ENCODE results near the gene TRDN. TPM values are rescaled to one million over a fixed set of nuclear protein-coding genes. Genes with fewer than 3 reads are reported as not detected.

TRDN gene
- total RNA-seq, 1 experiment from 2014 or later, result 39.8 TPM

DNA sequence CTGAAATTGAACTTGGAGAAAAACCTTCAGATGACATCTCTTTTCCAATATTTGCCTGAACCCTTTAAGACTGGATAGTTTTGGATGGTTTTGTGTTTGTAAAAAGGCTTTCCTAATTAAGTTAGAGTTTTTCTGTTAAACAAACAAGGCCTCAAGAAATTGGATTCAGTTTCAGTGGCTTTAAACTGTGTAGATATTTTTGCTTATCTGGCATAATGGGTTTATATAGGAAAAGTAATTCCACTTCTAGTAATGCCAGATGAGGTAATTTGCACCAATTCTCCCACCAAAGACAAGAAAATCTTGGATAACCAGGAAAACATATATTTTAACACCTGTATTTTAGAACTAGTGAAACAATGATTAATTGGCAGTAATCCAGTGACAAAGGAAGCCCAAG lies 12.0 kb upstream of the TRDN start:
- ChIA-PET POLR2A (no interaction called here), CTCF (no interaction called here)
- peaks cover 12% of the 10 kb centered on the region; the same call in 1 of the 2 replicates for H3K36me3 Mint-ChIP-seq
- no peaks in the 10 kb centered on the region for H3K27me3 Mint-ChIP-seq (ENCODE audit: low read depth)
- no peak overlapping the region for H3K27ac Mint-ChIP-seq
- DNase-seq (ENCODE audit: low spot score) (no peak), ATAC-seq (no peak)
- H3K4me3 Mint-ChIP-seq, result no peak overlapping the region
- no peaks in the 10 kb centered on the region for H3K4me1 Mint-ChIP-seq
- H3K9me3 Mint-ChIP-seq, result peaks cover 20% of the 10 kb centered on the region
- TF ChIP-seq, protein P1, sequence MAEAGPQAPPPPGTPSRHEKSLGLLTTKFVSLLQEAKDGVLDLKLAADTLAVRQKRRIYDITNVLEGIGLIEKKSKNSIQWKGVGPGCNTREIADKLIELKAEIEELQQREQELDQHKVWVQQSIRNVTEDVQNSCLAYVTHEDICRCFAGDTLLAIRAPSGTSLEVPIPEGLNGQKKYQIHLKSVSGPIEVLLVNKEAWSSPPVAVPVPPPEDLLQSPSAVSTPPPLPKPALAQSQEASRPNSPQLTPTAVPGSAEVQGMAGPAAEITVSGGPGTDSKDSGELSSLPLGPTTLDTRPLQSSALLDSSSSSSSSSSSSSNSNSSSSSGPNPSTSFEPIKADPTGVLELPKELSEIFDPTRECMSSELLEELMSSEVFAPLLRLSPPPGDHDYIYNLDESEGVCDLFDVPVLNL (CRISPR knock-in tag; IDR thresholded peaks at IDR 0.05; ENCODE audit: borderline replicate concordance, low read depth), result no peak
- TF ChIP-seq ZNF121 (CRISPR knock-in tag; IDR thresholded peaks at IDR 0.05) (no peak), KAT7 (CRISPR knock-in tag; IDR thresholded peaks at IDR 0.05; ENCODE audit: borderline replicate concordance) (no peak), ZMAT4 (CRISPR knock-in tag; IDR thresholded peaks at IDR 0.05) (no peak)

DNA sequence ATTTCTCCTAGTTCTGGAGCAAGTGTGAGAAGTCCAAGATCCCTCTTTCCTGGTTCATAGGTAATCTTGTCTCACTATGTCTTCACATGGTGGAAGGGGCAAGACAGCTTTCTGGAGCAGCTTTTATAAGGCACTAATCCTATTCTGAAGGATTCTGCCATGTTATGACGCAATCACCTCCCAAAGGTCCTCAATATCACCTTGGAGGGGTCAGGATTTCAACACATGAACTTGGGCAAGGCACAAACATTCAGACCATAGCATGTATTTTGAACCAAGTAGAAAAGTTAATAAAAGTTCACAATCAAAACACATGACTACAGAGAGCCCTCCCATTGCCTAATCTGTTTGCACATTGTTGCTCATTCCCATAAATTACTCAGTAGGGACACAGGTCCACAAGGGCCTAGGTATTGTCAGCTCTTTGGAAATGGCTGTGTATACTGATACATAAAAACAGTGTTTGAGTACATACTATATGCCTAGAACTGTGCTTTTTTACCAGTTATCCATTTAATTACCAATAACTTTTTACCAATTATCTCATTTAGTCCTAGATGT lies 11.3 kb upstream of the TRDN start:
- ChIA-PET POLR2A (no interaction called here), CTCF (no interaction called here)
- H3K36me3 Mint-ChIP-seq, result peaks cover 12% of the 10 kb centered on the region; the same call in 1 of the 2 replicates
- DNase-seq (ENCODE audit: low spot score) (no peak), ATAC-seq (no peak)
- no peaks in the 10 kb centered on the region for H3K4me1 Mint-ChIP-seq
- H3K9me3 Mint-ChIP-seq, result peaks cover 20% of the 10 kb centered on the region
- TF ChIP-seq FOXJ3 (CRISPR knock-in tag; IDR thresholded peaks at IDR 0.05; ENCODE audit: borderline replicate concordance), result no peak
- TF ChIP-seq TP53 (CRISPR knock-in tag; IDR thresholded peaks at IDR 0.05), result no peak
- TF ChIP-seq USF1 (CRISPR knock-in tag; IDR thresholded peaks at IDR 0.05), result no peak
- TF ChIP-seq, protein P2, sequence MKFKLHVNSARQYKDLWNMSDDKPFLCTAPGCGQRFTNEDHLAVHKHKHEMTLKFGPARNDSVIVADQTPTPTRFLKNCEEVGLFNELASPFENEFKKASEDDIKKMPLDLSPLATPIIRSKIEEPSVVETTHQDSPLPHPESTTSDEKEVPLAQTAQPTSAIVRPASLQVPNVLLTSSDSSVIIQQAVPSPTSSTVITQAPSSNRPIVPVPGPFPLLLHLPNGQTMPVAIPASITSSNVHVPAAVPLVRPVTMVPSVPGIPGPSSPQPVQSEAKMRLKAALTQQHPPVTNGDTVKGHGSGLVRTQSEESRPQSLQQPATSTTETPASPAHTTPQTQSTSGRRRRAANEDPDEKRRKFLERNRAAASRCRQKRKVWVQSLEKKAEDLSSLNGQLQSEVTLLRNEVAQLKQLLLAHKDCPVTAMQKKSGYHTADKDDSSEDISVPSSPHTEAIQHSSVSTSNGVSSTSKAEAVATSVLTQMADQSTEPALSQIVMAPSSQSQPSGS (CRISPR knock-in tag; IDR thresholded peaks at IDR 0.05; ENCODE audit: borderline replicate concordance, low read depth), result no peak
- no peak for TF ChIP-seq RORB (CRISPR knock-in tag; IDR thresholded peaks at IDR 0.05)
- TF ChIP-seq OVOL2 (CRISPR knock-in tag; IDR thresholded peaks at IDR 0.05; ENCODE audit: borderline replicate concordance), result no peak
- TF ChIP-seq ZNF232 (CRISPR knock-in tag; IDR thresholded peaks at IDR 0.05), result no peak
- no peak for TF ChIP-seq USF2 (CRISPR knock-in tag; IDR thresholded peaks at IDR 0.05)
- TF ChIP-seq, protein P3, sequence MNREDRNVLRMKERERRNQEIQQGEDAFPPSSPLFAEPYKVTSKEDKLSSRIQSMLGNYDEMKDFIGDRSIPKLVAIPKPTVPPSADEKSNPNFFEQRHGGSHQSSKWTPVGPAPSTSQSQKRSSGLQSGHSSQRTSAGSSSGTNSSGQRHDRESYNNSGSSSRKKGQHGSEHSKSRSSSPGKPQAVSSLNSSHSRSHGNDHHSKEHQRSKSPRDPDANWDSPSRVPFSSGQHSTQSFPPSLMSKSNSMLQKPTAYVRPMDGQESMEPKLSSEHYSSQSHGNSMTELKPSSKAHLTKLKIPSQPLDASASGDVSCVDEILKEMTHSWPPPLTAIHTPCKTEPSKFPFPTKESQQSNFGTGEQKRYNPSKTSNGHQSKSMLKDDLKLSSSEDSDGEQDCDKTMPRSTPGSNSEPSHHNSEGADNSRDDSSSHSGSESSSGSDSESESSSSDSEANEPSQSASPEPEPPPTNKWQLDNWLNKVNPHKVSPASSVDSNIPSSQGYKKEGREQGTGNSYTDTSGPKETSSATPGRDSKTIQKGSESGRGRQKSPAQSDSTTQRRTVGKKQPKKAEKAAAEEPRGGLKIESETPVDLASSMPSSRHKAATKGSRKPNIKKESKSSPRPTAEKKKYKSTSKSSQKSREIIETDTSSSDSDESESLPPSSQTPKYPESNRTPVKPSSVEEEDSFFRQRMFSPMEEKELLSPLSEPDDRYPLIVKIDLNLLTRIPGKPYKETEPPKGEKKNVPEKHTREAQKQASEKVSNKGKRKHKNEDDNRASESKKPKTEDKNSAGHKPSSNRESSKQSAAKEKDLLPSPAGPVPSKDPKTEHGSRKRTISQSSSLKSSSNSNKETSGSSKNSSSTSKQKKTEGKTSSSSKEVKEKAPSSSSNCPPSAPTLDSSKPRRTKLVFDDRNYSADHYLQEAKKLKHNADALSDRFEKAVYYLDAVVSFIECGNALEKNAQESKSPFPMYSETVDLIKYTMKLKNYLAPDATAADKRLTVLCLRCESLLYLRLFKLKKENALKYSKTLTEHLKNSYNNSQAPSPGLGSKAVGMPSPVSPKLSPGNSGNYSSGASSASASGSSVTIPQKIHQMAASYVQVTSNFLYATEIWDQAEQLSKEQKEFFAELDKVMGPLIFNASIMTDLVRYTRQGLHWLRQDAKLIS (CRISPR knock-in tag; IDR thresholded peaks at IDR 0.05; ENCODE audit: borderline replicate concordance), result no peak
- TF ChIP-seq ZNF317 (CRISPR knock-in tag; IDR thresholded peaks at IDR 0.05; ENCODE audit: borderline replicate concordance, low read depth), result no peak
- TF ChIP-seq, protein P4, sequence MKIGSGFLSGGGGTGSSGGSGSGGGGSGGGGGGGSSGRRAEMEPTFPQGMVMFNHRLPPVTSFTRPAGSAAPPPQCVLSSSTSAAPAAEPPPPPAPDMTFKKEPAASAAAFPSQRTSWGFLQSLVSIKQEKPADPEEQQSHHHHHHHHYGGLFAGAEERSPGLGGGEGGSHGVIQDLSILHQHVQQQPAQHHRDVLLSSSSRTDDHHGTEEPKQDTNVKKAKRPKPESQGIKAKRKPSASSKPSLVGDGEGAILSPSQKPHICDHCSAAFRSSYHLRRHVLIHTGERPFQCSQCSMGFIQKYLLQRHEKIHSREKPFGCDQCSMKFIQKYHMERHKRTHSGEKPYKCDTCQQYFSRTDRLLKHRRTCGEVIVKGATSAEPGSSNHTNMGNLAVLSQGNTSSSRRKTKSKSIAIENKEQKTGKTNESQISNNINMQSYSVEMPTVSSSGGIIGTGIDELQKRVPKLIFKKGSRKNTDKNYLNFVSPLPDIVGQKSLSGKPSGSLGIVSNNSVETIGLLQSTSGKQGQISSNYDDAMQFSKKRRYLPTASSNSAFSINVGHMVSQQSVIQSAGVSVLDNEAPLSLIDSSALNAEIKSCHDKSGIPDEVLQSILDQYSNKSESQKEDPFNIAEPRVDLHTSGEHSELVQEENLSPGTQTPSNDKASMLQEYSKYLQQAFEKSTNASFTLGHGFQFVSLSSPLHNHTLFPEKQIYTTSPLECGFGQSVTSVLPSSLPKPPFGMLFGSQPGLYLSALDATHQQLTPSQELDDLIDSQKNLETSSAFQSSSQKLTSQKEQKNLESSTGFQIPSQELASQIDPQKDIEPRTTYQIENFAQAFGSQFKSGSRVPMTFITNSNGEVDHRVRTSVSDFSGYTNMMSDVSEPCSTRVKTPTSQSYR (CRISPR knock-in tag; IDR thresholded peaks at IDR 0.05), result no peak
- TF ChIP-seq ESRRA (CRISPR knock-in tag; IDR thresholded peaks at IDR 0.05; ENCODE audit: borderline replicate concordance), result no peak
- H3K27ac Mint-ChIP-seq, result no peak overlapping the region
- H3K27me3 Mint-ChIP-seq (ENCODE audit: low read depth), result no peaks in the 10 kb centered on the region
- H3K4me3 Mint-ChIP-seq, result no peak overlapping the region
